Kidney epithelial cell (primary cell): ENCODE measurements around the gene PREX1. TPM values are rescaled to one million over a fixed set of nuclear protein-coding genes. Genes with fewer than 3 reads are reported as not detected.
"Not testable (repeated sequence)": the region's sequence is repeated elsewhere in the genome, so short reads cannot be mapped to it uniquely, and the experiment has no call there.

Experiments
- DNase-seq: peaks from one replicate; pipeline ENCODE4 v3.0.0-alpha.2; 2010; ENCODE audit warnings: low read depth
- H3K27me3 ChIP-seq: 2 replicates; pipeline ENCODE4 v1.6.0; 2011; ENCODE audit warnings: low read length; ENCODE audit not compliant: control insufficient read depth, insufficient read depth
- H3K36me3 ChIP-seq: 2 replicates; pipeline ENCODE4 v1.5.1; 2011; ENCODE audit warnings: low read length; ENCODE audit not compliant: control insufficient read depth, insufficient read depth
- H3K4me3 ChIP-seq: 2 replicates; pipeline ENCODE4 v1.5.1; 2011; ENCODE audit warnings: low read depth, mild to moderate bottlenecking, control low read depth, low read length
- total RNA-seq: library from RNA; depleted of rRNA; stranded (reverse); fragments of >200 nt; gene quantifications from 2 replicates; pipeline ENCODE4 v1.2.3, GENCODE V29; 2015
- TF ChIP-seq, protein P1 (sequence below): IDR thresholded peaks from 2 replicates; pipeline ENCODE4 v1.5.1; 2011; ENCODE audit warnings: mild to moderate bottlenecking, moderate library complexity, low read length, control low read depth, inconsistent platforms; ENCODE audit not compliant: insufficient read depth, poor library complexity, severe bottlenecking

PREX1 gene
- total RNA-seq, 1 donor from 2014 or later: 3.5 TPM

GRCh38 chr20:48777821-48778220 is 50.0 kb downstream of the PREX1 start:
- no peak for DNase-seq
- peaks cover 2% of the 10 kb centered on the region for H3K27me3 ChIP-seq
- TF ChIP-seq, protein P1, sequence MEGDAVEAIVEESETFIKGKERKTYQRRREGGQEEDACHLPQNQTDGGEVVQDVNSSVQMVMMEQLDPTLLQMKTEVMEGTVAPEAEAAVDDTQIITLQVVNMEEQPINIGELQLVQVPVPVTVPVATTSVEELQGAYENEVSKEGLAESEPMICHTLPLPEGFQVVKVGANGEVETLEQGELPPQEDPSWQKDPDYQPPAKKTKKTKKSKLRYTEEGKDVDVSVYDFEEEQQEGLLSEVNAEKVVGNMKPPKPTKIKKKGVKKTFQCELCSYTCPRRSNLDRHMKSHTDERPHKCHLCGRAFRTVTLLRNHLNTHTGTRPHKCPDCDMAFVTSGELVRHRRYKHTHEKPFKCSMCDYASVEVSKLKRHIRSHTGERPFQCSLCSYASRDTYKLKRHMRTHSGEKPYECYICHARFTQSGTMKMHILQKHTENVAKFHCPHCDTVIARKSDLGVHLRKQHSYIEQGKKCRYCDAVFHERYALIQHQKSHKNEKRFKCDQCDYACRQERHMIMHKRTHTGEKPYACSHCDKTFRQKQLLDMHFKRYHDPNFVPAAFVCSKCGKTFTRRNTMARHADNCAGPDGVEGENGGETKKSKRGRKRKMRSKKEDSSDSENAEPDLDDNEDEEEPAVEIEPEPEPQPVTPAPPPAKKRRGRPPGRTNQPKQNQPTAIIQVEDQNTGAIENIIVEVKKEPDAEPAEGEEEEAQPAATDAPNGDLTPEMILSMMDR: no peak
- H3K4me3 ChIP-seq: no peak overlapping the region
- H3K36me3 ChIP-seq: no peaks in the 10 kb centered on the region

GRCh38 chr20:48777005-48777404 is 50.8 kb downstream of the PREX1 start:
- peaks cover 2% of the 10 kb centered on the region for H3K27me3 ChIP-seq
- TF ChIP-seq, protein P1: no peak
- H3K36me3 ChIP-seq: no peaks in the 10 kb centered on the region
- no peak for DNase-seq
- no peak overlapping the region for H3K4me3 ChIP-seq

GRCh38 chr20:48776306-48776705 is 51.5 kb downstream of the PREX1 start:
- peaks cover 2% of the 10 kb centered on the region for H3K27me3 ChIP-seq
- no peaks in the 10 kb centered on the region for H3K36me3 ChIP-seq
- TF ChIP-seq, protein P1: no peak
- no peak for DNase-seq
- no peak overlapping the region for H3K4me3 ChIP-seq

DNA sequence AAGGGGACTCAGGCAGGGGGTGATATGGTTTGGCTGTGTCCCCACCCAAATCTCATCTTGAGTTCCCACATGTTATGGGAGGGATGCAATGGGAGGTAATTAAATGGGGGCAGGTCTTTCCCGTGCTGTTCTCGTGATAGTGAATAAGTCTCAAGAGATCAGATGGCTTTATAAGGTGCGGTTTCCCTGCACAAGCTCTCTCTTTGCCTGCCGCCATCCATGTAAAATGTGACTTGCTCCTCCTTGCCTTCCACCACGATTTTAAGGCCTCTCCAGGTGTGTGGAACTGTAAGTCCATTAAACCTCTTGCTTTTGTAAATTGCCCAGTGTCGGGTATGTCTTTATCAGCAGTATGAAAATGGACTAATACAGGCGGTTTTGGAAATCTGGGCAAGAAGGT is 52.3 kb downstream of the PREX1 start:
- not testable (repeated sequence) for H3K36me3 ChIP-seq, H3K4me3 ChIP-seq, DNase-seq, H3K27me3 ChIP-seq

GRCh38 chr20:48774696-48775095 is 53.1 kb downstream of the PREX1 start:
- TF ChIP-seq, protein P1: no peak
- Histone ChIP-seq H3K4me3 (no peak overlapping the region), H3K36me3 (no peaks in the 10 kb centered on the region), H3K27me3 (peaks cover 5% of the 10 kb centered on the region)
- DNase-seq: no peak

GRCh38 chr20:48773837-48774418 is 53.9 kb downstream of the PREX1 start:
- TF ChIP-seq, protein P1: no peak
- Histone ChIP-seq H3K36me3 (no peaks in the 10 kb centered on the region), H3K4me3 (no peak overlapping the region), H3K27me3 (peaks cover 12% of the 10 kb centered on the region)
- no peak for DNase-seq
